SK-N-DZ (cell line): Measurements from ENCODE around the gene GPC2.
"Not testable (repeated sequence)": the region's sequence is repeated elsewhere in the genome, so short reads cannot be mapped to it uniquely, and the experiment has no call there.

Experiments
- DNase-seq: peaks from one replicate; pipeline ENCODE4 v3.0.0-alpha.2; 2015; ENCODE audit warnings: low spot score

The GPC2 gene

DNA sequence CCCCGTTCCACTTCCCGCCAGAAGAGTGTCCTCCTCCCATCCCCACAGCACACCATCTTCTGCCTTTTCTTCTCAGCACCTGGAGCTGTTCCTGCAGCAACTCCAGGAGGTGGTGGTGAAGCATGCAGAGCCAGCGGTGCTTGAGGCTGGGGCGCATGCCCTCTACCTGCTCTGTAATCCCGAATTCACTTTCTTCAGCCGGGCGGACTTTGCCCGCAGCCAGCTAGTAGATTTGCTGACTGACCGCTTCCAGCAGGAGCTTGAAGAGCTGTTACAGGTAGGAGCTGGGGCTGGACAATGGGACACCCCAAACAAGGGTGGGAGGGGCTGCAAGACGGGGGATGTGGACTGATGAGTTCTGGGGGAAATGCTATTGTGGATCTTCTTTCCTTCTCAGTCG is 23.5 kb upstream of the GPC2 start:
- DNase-seq, result no peak

DNA sequence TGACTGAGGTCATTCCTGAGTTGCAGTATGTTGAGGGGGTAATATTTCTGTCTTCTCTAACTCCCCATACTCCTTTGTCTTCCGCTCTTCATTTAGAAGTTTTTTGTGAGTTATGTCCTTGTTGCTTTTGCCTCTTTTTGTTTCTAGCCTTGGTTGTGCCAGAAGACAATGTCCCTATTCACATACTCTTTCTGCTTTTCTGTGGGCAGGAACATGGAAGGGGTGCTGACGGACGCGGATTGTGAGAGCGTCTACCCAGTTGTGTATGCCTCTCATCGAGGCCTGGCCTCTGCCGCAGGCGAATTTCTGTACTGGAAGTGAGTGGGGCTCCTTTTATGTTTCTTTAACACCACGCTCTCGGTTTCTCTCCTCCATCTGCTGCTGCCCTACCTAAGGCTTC is 21.1 kb upstream of the GPC2 start:
- no peak for DNase-seq

DNA sequence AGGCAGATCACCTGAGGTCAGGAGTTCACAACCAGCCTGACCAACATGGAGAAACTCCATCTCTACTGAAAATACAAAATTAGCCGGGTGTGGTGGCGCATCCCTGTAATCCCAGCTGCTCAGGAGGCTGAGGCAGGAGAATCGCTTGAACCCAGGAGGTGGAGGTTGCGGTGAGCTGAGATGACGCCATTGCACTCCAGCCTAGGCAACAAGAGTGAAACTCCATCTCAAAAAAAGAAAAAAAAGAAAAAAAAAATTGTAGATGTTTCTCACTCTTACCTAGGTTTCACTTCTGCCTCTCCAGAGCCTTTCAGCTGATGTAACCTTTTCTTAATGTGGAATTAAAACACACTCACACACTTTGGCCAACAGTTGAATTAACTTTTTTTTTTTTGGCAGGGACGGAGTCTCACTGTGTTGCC is 18.7 kb upstream of the GPC2 start:
- DNase-seq, result not testable (repeated sequence)

- DNase-seq, result no peak
Measured at GRCh38 chr7:100195222-100195621, 18.0 kb upstream of the GPC2 start.

DNA sequence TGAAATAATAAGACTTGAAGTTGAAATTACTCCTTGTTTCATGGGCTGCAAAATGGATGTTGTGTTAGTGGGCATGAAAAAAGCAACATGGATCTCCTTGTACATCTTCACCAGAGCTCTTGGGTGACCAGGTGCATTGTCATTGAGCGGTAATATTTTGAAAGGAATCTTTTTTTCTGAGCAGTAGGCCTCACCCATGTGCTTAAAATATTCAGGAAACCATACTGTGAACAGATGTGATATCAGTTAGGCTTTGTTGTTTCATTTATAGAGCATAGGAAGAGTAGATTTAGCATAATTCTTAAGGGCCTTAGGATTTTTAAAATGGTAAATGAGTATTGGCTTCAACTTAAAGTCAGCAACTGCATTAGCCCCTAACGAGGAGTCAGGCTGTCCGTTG is 15.8 kb upstream of the GPC2 start:
- DNase-seq, result no peak

GRCh38 chr7:100192281-100192862 is 15.2 kb upstream of the GPC2 start:
- DNase-seq, result not testable (repeated sequence)

GRCh38 chr7:100191775-100192174 is 14.6 kb upstream of the GPC2 start:
- DNase-seq, result no peak

DNA sequence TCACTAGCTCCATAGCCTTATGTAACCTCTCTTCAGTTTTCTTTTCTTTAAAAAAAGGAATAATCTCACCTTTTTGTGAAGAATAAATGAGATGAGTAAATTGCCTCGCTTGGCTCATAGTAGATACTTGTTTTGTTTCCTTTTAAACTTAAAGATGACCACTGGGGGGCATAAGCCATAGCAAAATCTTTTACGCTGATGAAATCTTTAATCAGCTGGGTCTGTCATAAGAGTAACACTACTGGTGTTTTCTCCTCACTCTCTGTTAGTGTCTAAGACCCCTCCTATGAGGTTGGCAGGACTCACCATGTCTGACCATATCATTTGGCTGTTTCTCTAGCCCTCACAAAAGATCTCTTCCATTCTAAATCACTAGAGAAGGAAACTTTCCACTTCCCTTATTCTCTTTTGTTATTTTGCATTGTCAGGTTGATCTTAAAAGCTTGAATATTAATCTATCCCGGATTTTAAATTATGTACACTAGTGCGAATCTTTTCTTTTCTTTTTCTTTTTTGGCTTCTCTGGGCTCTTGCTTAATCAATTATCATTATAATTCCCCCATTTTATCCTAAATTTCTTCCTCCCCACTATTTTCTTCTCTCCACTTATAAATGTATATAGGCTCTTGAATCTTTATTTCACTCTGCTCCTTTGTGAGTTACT is 13.0 kb upstream of the GPC2 start:
- DNase-seq, result no peak

DNA sequence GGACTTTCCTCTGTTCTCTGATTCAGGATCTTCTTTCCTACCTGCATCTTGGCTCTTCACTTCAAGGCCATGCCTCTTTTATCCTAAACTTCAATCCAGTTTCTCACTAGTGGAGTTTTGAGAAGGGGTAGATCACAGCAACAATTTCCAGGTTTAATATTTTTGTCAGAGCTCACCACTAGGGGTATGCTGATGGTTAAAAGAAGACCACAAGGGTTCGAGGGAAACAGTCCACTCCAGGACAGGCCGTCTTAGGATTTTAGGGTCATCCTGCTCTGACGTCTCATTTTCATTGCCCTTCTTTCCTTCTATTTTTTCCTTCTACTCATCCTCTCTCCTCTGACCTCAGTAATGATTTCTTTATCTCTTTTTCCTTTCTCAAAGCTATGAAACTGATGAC is 11.9 kb upstream of the GPC2 start:
- no peak for DNase-seq

DNA sequence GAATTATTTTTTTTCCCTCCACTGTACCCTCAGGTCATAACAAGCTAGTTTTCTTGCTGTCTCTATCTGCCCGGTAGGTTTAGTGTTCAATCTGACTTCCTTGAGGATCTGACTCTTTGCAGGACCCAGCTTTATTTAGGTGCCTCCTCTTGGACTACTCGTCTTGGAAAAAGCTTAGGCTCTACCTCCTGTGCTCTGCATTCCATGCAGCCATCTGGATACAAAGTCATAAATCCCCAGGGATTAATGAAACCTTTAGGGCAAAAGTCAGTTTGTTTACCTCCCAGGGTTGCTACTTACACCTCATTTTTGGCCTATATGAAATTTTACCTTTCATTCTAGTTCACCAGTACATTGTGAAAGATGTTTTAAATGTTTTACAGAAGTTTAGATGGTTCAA is 8.5 kb upstream of the GPC2 start:
- no peak for DNase-seq

- DNase-seq, result not testable (repeated sequence)
Measured at GRCh38 chr7:100183090-100183489, 5.9 kb upstream of the GPC2 start.

DNA sequence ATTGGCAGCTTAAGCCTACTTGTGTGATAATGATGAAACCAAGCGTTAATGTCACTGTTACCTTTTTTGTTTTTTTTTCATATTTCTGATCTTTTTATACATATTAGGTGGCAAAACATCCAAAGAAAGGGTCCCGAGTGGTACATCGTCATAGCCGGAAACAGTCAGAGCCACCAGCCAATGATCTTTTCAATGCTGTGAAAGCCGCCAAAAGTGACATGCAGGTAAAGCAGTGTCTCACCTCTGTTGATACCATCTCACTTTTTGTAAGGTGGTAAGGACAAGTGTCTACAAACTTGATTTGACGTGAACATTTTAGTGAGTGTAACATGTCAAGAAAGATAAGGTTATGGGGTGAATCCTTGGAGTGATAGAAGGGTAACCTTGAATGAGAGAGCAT is 5.4 kb upstream of the GPC2 start:
- DNase-seq, result not testable (repeated sequence)

DNA sequence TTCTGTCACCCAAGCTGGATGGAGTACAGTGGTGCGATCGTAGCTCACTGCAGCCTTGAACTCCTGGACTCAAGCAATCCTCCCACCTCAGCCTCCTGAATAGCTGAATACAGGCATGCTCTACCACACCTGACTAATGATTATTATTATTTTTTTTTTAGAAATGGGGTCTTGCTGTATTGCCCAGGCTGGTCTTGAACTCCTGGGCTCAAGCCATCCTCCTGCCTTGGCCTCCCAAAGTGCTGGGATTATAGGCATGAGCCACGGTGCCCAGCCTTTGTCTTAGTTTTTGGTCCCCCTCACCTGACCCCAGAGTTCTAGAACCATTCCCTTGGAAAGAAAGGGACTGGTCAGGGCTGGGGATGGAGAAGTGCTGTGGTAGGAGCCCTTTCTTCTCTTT is 2.9 kb upstream of the GPC2 start:
- DNase-seq, result not testable (repeated sequence)

- no peak for DNase-seq
Measured at GRCh38 chr7:100176096-100177044, 811 bp downstream of the GPC2 start.

DNA sequence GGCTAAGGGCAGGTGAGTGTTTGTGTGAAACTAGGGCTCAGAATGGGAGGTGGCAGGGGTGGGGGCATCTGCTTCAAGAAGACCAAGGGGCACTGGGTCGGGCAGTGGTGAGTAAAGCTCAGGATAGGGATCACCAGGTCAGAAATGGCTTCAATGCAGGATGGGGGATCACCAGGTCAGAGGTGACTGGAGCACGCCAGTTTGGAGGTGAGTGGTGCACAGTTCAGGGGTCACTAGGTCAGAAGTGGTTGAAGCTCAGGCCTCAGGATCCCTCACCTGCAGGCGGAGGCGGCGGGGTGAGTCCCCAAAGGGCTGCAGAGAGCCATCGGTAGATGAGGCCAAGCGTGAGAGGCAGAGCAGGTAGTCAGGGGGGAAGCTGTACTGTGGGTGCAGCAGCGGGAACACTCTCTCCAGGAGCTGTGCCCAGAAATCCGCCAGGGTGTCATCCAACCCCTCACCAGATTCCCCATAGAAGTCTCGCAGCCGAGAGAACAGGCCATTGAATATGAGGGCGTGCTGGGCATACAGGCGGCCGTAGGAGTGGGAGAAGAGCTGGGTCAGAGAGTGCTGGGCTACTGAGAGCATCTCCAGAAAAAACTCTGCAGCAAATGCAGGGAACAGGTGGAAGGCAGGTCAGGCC is 1.8 kb downstream of the GPC2 start:
- DNase-seq, result no peak

- DNase-seq, result no peak
Measured at GRCh38 chr7:100174582-100174981, 2.6 kb downstream of the GPC2 start.

DNA sequence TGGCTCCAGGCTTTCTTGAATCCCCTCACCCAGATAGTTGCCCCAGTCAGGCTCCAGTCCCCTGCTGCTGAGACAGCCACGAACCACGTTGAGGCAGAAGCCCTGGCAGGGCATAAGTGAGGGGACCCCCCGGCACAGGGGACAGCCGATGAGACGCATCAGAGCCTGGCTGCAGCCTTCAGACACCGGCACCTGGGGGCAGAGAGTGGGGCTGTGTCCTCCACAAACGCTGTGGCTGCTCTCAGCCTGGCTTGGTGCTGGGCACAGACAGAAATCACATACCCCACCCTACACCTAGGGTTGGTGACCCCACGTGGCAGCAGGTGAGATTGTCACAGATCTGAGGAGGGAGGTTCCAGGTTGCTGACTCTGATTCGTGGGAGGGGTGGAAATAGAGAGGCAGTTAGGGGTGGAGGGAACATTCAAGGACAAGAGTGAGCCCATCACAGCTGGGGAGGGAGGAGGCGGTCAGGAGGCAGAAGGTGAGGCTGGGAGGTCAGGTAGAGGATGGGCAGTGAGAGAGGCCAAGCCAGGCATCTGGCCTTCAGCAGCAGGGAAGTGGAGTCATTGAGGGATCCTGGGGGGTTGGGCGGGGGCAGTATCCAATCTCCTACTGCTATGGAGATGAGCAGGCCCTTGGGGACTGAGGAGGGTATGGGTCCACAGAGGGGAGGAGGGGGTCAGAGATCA is 3.2 kb downstream of the GPC2 start:
- no peak for DNase-seq

DNA sequence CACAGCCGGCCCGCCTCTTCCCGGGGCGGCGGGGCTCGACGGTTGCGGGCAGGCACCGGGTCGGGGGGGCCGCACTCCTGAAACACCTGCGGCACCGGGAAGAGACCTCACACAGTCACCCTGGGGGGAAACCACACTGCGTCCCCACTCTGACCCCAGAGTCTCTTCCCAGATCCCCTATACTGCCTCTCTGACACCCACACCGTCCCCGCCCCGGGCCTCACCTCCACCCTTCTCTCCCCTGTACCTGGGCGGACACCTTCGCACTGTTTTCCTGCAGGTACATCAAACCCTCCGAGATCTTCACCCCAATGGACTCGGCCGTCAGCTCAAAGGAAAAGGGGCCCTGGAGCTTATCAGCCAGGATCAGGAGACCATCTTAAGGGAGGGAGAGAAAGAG is 5.3 kb downstream of the GPC2 start:
- no peak for DNase-seq

DNA sequence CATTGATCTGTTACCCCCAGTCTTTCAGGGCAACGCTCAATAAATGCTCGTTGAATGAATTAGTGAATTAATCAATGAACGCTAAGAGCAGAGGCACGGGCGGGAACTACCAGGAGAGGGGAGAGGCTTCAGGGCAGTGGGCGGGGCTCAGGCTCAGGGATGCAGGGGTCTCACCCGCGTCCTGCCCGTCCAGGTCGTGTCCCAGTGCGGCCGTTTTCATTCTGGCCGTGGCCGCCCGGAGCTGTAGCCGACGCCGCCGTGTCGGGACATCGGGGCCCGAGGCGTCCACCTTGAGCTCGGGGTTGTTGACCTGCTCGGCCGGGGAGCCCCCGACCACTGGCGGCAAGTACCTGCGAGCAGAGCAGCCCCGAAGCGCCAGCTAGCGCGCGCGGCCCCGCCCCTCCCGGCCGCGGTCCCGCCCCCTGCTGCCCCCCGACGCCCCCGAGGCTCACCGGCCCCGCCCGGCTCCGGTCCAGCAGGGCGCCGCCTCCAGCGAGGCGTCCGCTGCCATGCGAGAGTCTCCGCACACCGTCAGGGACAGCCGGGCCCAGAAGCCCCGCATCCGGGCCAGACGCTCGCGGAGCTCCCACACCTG is 6.0 kb downstream of the GPC2 start:
- no peak for DNase-seq

DNA sequence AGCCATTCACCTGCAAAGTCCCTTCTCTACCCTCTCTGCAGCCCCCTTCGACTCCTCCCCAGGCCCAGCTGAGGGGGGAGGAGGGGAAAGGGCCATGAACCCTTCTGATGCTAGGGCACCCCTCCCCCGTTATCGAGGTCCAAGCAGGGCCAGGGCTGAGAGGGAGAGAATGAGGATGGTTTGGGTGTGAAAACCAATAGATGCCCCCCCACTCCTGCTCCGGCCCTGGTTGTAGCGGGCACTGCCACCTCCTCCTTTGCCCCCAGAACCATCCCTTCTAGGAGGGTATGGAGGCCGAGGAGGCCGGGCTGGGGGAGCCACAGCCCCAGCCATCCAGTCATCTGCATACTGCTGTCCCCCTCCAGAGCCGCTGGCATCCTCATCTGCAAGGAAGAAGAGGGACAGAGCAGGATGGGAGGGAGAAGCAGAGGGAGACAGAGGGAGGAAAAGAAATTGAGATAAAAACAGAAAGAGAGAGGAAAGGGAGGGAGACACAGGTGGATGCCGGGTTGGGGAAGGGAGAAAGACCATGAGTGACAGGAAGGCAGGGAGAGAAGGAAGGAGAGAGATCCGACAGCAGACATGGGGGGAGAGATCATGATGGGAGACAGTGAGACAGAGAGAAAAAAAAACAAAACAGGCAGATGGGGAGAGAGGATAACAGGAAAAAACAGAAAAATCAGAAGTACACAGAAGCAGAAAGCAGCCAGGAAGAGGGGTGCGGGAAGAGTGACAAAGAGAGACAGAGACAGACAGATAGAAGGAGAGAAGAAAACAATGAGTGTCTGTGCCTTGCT is 6.9 kb downstream of the GPC2 start:
- DNase-seq, result no peak
